Measurements from ENCODE around the gene CLDN6. TPM values are rescaled to one million over a fixed set of nuclear protein-coding genes. Genes with fewer than 3 reads are reported as not detected.

The CLDN6 gene
- total RNA-seq, 1 experiment from 2014 or later, result 0.49 TPM

GRCh38 chr16:3060339-3061127 is 42.5 kb upstream of the CLDN6 start:
- CTCF ChIA-PET, result interaction anchor here (1.1 to 2.5 kb wide), 4 partner anchors 11 to 112 kb away, joined by 5 to 16 read pairs (median 10); no protein-coding TSS in a partner anchor
- H3K9ac ChIP-seq (ENCODE audit: low read length), result no peak overlapping the region
- RAD21 ChIA-PET (ENCODE audit: low non-redundant PET in 1 of 2, low total read pairs in 2 of 2, uncharacterized antibody in 2 of 2, unreplicated experiment in 2 of 2), result no interaction called here
- no peak overlapping the region for H3K4me3 ChIP-seq (replicated peaks in 1 of 2; ENCODE audit: low read depth in 1 of 2, low read length in 2 of 2)
- no peak overlapping the region for H3K4me2 ChIP-seq (ENCODE audit: low read length)
- no peaks in the 10 kb centered on the region for H3K9me3 ChIP-seq (ENCODE audit: control insufficient read depth in 1 of 2, insufficient read depth in 1 of 2, low read depth in 1 of 2, low read length in 2 of 2)
- BruUV-seq (replicated peaks), result no TSS peak
- no peak overlapping the region for H3K27ac ChIP-seq (ENCODE audit: low read depth, low read length)
- no peaks in the 10 kb centered on the region for H3K36me3 ChIP-seq (ENCODE audit: control insufficient read depth in 1 of 2, insufficient read depth in 2 of 2, low read length in 2 of 2)
- peaks cover 0 to 25% of the 10 kb centered on the region in 2 experiments; a peak in 3 of 4 replicates for H3K4me1 ChIP-seq (ENCODE audit: control insufficient read depth in 1 of 2, insufficient read depth in 2 of 2, low read length in 2 of 2)
- TF ChIP-seq REST (IDR thresholded peaks at IDR 0.05; ENCODE audit: low read depth) (no peak), SRF (IDR thresholded peaks at IDR 0.05; ENCODE audit: low read depth) (no peak), YY1 (IDR thresholded peaks at IDR 0.05; ENCODE audit: extremely low read depth, insufficient replicate concordance, low read depth, low read length) (no peak), EGR1 (IDR thresholded peaks at IDR 0.05; ENCODE audit: low read depth) (no peak), ELF1 (IDR thresholded peaks at IDR 0.05; ENCODE audit: borderline replicate concordance, low read depth) (no peak), ZBTB33 (IDR thresholded peaks at IDR 0.05; ENCODE audit: extremely low read depth, insufficient replicate concordance, low read length) (no peak), ZNF274 (IDR thresholded peaks at IDR 0.05; ENCODE audit: low read depth, low read length) (no peak), SP1 (IDR thresholded peaks at IDR 0.05; ENCODE audit: low read depth) (no peak), POLR2A (IDR thresholded peaks at IDR 0.05; ENCODE audit: borderline replicate concordance, extremely low read depth, insufficient read depth, insufficient read length) (no peak), RAD21 (IDR thresholded peaks at IDR 0.05; ENCODE audit: low read depth) (no peak), CEBPB (IDR thresholded peaks at IDR 0.05; ENCODE audit: low read depth) (no peak), POLR2AphosphoS5 (IDR thresholded peaks at IDR 0.05; ENCODE audit: low read depth, low read length) (no peak), ZFX (IDR thresholded peaks at IDR 0.05) (no peak), SIN3A (IDR thresholded peaks at IDR 0.05; ENCODE audit: low read depth) (no peak), MAX (IDR thresholded peaks at IDR 0.05) (no peak), JUND (IDR thresholded peaks at IDR 0.05) (no peak), EZH2 (IDR thresholded peaks at IDR 0.05) (no peak), ATF3 (IDR thresholded peaks at IDR 0.05) (no peak), CTCF (IDR thresholded peaks at IDR 0.05 in 2 of 3, conservative IDR thresholded peaks at IDR 0.05 in 1 of 3; ENCODE audit: borderline replicate concordance in 1 of 3, insufficient read depth in 1 of 3, low read depth in 2 of 3, low read length in 2 of 3) (no peak)
- intact Hi-C loops (cut with micrococcal nuclease), result no loop called here
- no peaks in the 10 kb centered on the region for H3K79me2 ChIP-seq (ENCODE audit: insufficient read depth, low read length)
- ATAC-seq (no peak), DNase-seq (ENCODE audit: low read depth, low spot score) (no peak)
- no peak overlapping the region for H2AFZ ChIP-seq (ENCODE audit: low read depth, low read length, poor library complexity, severe bottlenecking)
- H4K20me1 ChIP-seq (ENCODE audit: insufficient read depth), result no peaks in the 10 kb centered on the region
- POLR2A ChIA-PET, result no interaction called here
- H3K9me2 ChIP-seq (ENCODE audit: insufficient read depth), result no peaks in the 10 kb centered on the region
- no peaks in the 10 kb centered on the region for H3K27me3 ChIP-seq (ENCODE audit: insufficient read depth, low read length)

Measured in HCT116 (cell line).